ENCODE data around the gene PITPNM1. TPM values are rescaled to one million over a fixed set of nuclear protein-coding genes. Genes with fewer than 3 reads are reported as not detected.
"Not testable (repeated sequence)": the region's sequence is repeated elsewhere in the genome, so short reads cannot be mapped to it uniquely, and the experiment has no call there.

PITPNM1 gene
- total RNA-seq, 1 donor from 2014 or later, result 11.5 TPM

DNA sequence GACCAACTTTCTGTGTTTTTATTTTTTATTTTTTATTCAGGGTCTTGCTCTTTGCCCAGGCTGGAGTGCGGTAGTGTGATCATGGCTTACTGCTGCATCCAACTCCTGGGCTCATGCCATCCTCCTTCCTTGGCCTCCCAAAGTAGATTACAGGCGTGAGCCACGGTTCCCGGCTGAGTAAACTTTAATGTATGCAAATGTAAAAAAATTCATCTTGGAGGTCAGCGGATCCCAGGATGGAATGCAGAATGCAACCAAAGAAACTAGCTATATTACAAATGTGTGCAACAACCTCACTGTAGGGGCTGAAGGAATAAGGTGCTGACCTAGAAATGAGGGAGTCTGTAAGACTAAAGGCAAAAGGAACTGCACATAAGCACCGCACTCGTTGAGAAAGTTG, 9.0 kb upstream of the PITPNM1 start:
- H3K4me1 Mint-ChIP-seq (ENCODE audit: unreplicated experiment), result peaks cover 13% of the 10 kb centered on the region
- H3K27me3 Mint-ChIP-seq (ENCODE audit: unreplicated experiment), result peaks cover 10% of the 10 kb centered on the region
- no peak overlapping the region for H3K27ac Mint-ChIP-seq (ENCODE audit: unreplicated experiment)
- H3K4me3 Mint-ChIP-seq (ENCODE audit: unreplicated experiment), result no peak overlapping the region
- no peaks in the 10 kb centered on the region for H3K36me3 Mint-ChIP-seq (ENCODE audit: low read depth, unreplicated experiment)
- DNase-seq (ENCODE audit: low spot score), result no peak
- no peaks in the 10 kb centered on the region for H3K9me3 Mint-ChIP-seq (ENCODE audit: unreplicated experiment)
- TF ChIP-seq, protein P1, sequence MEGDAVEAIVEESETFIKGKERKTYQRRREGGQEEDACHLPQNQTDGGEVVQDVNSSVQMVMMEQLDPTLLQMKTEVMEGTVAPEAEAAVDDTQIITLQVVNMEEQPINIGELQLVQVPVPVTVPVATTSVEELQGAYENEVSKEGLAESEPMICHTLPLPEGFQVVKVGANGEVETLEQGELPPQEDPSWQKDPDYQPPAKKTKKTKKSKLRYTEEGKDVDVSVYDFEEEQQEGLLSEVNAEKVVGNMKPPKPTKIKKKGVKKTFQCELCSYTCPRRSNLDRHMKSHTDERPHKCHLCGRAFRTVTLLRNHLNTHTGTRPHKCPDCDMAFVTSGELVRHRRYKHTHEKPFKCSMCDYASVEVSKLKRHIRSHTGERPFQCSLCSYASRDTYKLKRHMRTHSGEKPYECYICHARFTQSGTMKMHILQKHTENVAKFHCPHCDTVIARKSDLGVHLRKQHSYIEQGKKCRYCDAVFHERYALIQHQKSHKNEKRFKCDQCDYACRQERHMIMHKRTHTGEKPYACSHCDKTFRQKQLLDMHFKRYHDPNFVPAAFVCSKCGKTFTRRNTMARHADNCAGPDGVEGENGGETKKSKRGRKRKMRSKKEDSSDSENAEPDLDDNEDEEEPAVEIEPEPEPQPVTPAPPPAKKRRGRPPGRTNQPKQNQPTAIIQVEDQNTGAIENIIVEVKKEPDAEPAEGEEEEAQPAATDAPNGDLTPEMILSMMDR (IDR thresholded peaks at IDR 0.05; ENCODE audit: unreplicated experiment), result no peak

DNA sequence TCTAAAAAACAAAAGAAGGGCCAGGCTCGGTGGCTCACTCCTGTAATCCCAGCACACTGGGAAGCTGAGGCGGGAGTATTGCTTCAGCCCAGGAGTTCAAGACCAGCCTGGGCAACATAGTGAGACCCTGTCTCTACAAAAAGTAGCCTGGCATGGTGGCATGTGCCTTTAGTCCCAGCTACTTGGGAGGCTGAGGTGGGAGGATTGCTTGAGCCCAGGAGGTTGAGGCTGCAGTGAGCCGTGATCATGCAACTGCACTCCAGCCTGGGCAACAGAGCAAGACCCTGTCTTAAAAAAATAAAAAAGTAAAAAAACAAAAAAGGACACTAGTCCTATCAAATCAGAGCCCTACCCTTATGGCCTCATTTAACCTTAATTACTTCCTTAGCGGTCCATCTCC, 6.4 kb upstream of the PITPNM1 start:
- H3K27ac Mint-ChIP-seq (ENCODE audit: unreplicated experiment); H3K9me3 Mint-ChIP-seq (ENCODE audit: unreplicated experiment): not testable (repeated sequence)
- H3K4me1 Mint-ChIP-seq (ENCODE audit: unreplicated experiment), result peaks cover 15% of the 10 kb centered on the region

DNA sequence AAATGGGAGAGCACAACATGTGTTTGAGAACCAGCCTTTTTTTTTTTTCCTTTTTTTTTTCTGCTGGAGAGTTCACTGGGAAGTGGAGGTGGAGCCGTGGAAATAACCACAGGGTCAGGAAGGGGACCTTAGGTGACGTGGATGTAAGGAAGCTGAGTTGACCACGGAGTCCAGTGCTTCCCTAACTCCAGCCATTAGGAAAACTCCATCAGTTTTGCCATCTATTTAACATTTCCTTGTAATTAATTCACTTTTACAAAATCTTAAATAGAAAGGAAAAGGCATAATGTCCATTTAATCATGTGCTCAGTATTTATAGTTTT, 4.8 kb upstream of the PITPNM1 start:
- peak overlapping the region; percentile 79 for H3K27ac Mint-ChIP-seq (ENCODE audit: unreplicated experiment)
- TF ChIP-seq, protein P1 (IDR thresholded peaks at IDR 0.05; ENCODE audit: unreplicated experiment), result no peak
- no peaks in the 10 kb centered on the region for H3K9me3 Mint-ChIP-seq (ENCODE audit: unreplicated experiment)
- H3K4me1 Mint-ChIP-seq (ENCODE audit: unreplicated experiment), result peaks cover 19% of the 10 kb centered on the region
- no peaks in the 10 kb centered on the region for H3K36me3 Mint-ChIP-seq (ENCODE audit: low read depth, unreplicated experiment)
- no peak for DNase-seq (ENCODE audit: low spot score)
- H3K4me3 Mint-ChIP-seq (ENCODE audit: unreplicated experiment), result peak overlapping the region; percentile 62
- peaks cover 8% of the 10 kb centered on the region for H3K27me3 Mint-ChIP-seq (ENCODE audit: unreplicated experiment)

More for the DNA sequence above, 6.4 kb upstream of the PITPNM1 start:
- not testable (repeated sequence) for H3K36me3 Mint-ChIP-seq (ENCODE audit: low read depth, unreplicated experiment); H3K4me3 Mint-ChIP-seq (ENCODE audit: unreplicated experiment); DNase-seq (ENCODE audit: low spot score)
- H3K27me3 Mint-ChIP-seq (ENCODE audit: unreplicated experiment), result peaks cover 10% of the 10 kb centered on the region

DNA sequence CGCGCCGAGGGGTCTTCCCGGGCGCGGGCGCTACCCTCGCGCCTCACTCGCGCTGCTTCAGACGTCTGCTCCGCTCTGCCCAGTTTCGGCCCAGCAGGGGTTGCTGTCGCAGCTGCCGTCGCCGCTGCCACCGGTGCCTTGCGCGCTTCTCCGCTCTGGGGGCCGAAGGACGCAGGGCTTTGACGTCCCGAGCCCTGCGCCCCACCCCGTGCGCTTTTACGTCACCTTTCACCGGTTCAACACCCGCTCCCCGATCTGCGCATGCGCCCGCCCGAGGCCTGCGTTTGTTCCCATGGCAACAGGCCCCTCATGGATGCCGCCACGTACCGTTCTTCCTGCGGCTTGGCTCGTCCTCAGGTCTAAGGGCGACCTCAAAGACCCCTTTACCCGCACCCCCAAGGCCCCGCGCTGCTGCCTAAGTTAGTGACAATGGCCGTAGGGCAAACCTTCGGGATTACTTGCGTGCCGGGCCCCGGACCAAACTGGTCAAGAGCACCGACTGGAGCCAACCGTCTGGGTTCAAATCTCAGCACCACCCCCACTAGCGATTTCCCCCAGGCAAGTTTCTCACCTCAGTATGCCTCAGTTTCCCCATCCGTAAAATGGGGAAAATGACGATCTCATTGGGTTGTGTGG, 3.4 kb upstream of the PITPNM1 start:
- H3K9me3 Mint-ChIP-seq (ENCODE audit: unreplicated experiment), result no peaks in the 10 kb centered on the region
- DNase-seq (ENCODE audit: low spot score), result peak; percentile 99
- H3K27me3 Mint-ChIP-seq (ENCODE audit: unreplicated experiment), result peaks cover 7% of the 10 kb centered on the region
- H3K36me3 Mint-ChIP-seq (ENCODE audit: low read depth, unreplicated experiment), result no peaks in the 10 kb centered on the region
- TF ChIP-seq, protein P1 (IDR thresholded peaks at IDR 0.05; ENCODE audit: unreplicated experiment), result no peak
- peak overlapping the region; percentile 93 for H3K4me3 Mint-ChIP-seq (ENCODE audit: unreplicated experiment)
- H3K27ac Mint-ChIP-seq (ENCODE audit: unreplicated experiment), result peak overlapping the region; percentile 93
- H3K4me1 Mint-ChIP-seq (ENCODE audit: unreplicated experiment), result peaks cover 19% of the 10 kb centered on the region

DNA sequence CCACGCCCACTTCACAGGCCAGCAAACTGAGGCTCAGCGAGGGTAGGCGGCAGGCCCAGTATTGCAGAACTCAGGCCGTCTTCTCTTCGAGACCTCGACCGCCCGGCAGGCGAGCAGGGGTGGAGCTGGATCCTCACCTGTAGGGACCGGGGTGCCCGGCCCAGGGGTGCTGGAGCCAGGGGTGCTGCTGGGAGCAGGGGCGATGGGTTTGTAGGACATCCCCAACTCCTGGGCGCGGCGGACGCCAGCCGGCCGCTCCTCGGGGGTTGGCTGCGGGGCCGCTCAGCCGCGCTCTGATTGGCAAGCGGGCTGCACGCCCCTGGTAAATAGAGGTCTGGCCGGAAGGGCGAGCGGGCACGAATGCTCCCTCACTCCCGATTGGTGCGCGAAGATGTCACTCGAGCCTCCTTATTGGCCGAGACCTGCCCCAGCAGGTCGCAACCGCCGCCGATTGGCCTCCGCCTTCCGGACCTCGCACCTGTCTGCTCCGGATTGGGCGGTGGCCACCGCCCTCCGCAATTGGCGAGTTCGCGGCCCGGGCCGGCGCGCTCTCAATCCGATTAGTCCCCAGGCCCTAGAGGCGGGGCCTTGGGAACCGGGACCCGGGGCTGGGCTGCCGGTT, 2.8 kb upstream of the PITPNM1 start, which contains the start of gene CDK2AP2:
Gene CDK2AP2, minus strand, starts transcription at position 299 of the 622 bp plus-strand sequence. Its CDS starts 80 bp downstream, at position 219.
- Mint-ChIP-seq H3K4me3 (ENCODE audit: unreplicated experiment) (peak within 1 kb of the TSS; percentile 93), H3K4me1 (ENCODE audit: unreplicated experiment) (peaks cover 19% of the 10 kb centered on the region), H3K36me3 (ENCODE audit: low read depth, unreplicated experiment) (peaks cover 1% of the 10 kb centered on the region), H3K27me3 (ENCODE audit: unreplicated experiment) (peaks cover 10% of the 10 kb centered on the region), H3K9me3 (ENCODE audit: unreplicated experiment) (no peaks in the 10 kb centered on the region), H3K27ac (ENCODE audit: unreplicated experiment) (peak within 1 kb of the TSS; percentile 93)
- TF ChIP-seq, protein P1 (IDR thresholded peaks at IDR 0.05; ENCODE audit: unreplicated experiment), result no peak
- peak; percentile 98 for DNase-seq (ENCODE audit: low spot score)
